GM18951 (cell line): ENCODE measurements around the gene C3orf20.

Source experiments
- POLR2A ChIP-seq: IDR thresholded peaks from 4 replicates; pipeline ENCODE4 v1.6.1; 2011; ENCODE audit warnings: mild to moderate bottlenecking; ENCODE audit not compliant: insufficient read length, insufficient read depth; ENCODE audit errors: extremely low read depth
- in situ Hi-C: fragments of 300-500 bp; cut with MboI; formaldehyde crosslinking; loops from one replicate; pipeline ENCODE4 v1.12.0; 2022; ENCODE audit warnings: low sequenced_read_pairs, mixed read lengths, inconsistent platforms; ENCODE audit not compliant: unreplicated experiment

The C3orf20 gene

DNA sequence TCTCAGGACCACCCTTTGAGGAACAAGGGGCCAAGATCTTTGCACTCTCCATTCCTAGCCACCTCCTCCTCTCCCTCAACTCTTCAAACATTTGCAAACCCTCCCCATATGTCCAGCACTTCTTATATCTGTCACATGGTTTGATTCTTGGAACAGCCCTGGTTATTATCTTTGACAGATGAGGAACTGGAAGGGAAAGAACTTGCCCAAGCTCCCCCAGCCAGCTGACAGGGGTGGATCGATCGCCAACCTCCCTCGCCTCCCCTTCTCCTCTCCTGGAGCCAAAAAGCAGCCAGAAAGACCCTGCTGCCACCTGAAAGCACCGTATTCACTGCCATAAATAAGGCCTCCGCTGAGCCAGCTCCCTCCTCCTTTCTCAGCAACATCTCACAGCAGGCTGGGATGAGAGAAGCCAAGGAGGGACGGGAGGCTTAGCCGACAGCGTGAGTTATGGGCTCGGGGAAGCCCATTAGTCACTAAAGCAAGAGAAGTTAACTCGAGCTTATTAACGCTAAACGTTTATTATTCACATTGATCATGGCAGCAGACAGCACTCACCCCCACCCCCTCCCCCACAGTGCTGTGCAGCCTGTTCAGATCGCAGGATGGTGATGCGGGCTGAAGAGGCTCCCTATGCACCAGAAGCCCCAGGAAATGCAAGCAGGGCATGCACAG is 121.6 kb downstream of the C3orf20 start:
- TF ChIP-seq POLR2A: no peak
- in situ Hi-C loops: loop anchor here (25.0 kb wide), 1 partner anchor 241 kb away; no protein-coding TSS in a partner anchor

DNA sequence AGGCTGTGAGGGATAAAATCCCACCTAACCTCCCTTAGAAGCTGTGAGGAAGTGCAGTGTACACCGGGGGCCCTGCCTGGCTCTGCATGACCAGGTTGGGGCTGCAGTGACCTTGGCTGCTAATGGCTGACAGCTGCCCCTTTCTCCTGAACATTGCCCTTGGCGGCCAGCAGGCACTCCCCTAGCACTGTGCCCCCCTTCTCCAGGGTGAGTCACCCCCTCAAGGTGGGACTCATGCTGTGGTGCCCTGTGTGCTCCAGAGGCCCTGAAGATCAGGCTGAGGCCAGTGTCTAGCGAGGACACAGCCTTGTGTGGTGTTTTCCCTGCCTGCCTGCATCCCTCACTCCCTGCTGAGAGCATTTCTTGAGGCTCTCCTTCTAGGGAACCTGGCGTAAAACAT is 122.8 kb downstream of the C3orf20 start:
- in situ Hi-C loops: loop anchor here (25.0 kb wide), 1 partner anchor 240 kb away; no protein-coding TSS in a partner anchor
- no peak for TF ChIP-seq POLR2A

DNA sequence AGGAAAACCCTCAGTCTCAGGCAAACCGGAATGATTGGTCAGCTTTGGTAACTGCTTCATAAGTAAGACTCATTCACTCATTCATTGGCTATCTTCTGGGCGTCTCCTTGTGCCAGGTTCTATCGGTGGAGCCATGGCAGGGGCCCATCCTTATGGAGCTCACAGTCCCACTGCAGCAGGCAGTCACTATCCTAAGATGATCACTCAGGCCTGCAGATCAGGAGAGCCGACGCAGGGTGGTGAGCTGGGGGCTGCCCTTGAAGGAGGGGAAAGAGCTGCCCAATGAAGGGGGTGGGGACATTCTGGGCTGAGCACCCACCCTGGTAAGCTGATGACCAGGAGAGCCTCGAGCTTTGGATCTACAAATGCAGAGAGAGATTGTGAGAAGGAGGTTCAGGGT is 123.3 kb downstream of the C3orf20 start:
- no peak for TF ChIP-seq POLR2A
- in situ Hi-C loops: loop anchor here (25.0 kb wide), 1 partner anchor 239 kb away; no protein-coding TSS in a partner anchor

DNA sequence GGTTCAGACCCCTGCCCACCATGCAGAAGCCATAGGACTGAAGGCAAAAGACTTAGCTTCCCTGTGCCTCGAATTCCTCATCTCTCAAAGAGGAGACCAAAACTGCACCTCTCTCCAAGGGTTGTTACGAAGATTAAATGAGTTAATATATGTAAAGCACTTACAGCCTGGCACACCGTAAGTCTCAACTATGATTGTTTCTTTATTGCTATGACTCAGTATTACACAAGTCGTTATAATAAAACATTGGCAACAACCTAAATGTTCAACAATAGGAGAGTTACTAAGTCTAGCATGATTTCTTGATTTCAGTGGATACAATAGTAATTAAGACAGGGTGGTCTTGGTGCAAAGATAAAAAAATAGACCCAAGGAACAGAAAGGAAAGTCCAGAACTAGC is 124.2 kb downstream of the C3orf20 start:
- no peak for TF ChIP-seq POLR2A
- in situ Hi-C loops: loop anchor here (25.0 kb wide), 1 partner anchor 238 kb away; no protein-coding TSS in a partner anchor

DNA sequence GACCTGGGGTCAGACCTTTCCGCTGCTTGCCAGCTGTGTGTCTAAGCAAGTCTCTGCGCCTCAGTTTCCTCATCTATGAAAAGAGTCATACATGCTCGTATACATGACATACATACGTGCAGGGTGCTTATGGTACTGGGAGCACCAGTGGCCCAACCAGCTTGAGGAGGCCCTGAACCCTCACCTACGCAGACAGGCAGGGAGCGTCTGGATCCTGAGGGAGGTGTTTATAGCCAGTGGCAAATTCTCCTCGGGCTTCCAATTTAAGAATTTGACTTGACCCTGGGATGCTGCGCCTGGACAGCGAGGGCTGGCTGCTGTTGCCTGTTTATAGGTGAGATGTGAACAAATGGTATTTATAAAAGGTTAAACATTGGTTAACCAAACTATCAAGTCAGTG is 126.1 kb downstream of the C3orf20 start:
- in situ Hi-C loops: loop anchor here (10.0 kb wide), 1 partner anchor 124 kb away; no protein-coding TSS in a partner anchor
- no peak for TF ChIP-seq POLR2A

DNA sequence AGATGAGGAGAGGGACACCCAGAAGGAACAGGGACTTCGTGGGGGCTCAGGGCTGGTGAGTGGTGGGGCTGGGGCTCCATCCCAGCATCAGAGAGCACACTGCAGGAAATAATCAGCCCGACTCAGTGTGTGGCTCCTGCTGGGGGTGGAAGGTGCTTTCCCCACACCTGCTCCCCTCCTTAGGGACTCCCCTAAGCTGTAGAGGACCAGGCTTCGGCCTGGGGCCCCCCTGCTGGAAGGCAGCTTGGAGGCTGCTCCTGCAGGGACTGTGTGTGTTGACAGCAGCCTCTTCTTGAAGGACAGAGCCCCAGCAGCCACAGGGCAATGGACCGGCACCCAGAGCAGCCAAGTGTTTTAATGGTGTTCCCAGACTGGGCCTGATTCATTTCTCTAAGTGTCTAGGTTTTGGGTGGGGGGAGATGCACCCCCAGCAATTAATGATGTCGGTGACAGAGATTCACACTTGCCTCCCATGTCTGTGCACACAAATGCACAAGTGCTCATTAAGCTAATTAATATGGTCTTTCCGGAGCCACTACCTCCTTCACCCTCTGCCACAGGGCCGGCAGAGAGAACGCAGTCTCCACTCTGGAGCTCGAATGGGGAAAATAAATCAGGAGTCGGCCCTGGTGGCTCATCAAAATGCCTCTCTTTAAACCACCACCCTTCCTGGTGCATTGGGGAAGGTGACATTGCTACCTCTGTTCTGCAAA is 126.9 kb downstream of the C3orf20 start:
- in situ Hi-C loops: loop anchor here (10.0 kb wide), 1 partner anchor 123 kb away; no protein-coding TSS in a partner anchor
- TF ChIP-seq POLR2A: no peak

DNA sequence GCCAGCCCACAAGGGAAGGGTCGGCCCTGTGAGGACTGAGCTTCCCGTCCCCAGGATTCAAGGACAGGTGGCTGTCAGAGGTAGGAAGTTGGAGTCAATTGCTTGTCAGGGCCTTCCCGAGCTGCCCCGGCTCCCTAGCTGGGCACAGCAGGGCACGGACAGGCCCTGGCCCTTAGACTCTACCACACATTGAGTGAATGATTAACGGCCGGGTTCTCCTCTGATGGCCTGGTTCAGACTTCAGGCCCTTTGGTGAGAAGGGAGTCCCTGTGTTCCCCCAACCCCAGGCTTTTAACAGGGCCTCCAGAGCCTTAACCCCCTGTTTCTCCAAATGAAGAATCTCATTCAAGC is 127.4 kb downstream of the C3orf20 start:
- in situ Hi-C loops: loop anchor here (10.0 kb wide), 1 partner anchor 122 kb away; no protein-coding TSS in a partner anchor
- no peak for TF ChIP-seq POLR2A

DNA sequence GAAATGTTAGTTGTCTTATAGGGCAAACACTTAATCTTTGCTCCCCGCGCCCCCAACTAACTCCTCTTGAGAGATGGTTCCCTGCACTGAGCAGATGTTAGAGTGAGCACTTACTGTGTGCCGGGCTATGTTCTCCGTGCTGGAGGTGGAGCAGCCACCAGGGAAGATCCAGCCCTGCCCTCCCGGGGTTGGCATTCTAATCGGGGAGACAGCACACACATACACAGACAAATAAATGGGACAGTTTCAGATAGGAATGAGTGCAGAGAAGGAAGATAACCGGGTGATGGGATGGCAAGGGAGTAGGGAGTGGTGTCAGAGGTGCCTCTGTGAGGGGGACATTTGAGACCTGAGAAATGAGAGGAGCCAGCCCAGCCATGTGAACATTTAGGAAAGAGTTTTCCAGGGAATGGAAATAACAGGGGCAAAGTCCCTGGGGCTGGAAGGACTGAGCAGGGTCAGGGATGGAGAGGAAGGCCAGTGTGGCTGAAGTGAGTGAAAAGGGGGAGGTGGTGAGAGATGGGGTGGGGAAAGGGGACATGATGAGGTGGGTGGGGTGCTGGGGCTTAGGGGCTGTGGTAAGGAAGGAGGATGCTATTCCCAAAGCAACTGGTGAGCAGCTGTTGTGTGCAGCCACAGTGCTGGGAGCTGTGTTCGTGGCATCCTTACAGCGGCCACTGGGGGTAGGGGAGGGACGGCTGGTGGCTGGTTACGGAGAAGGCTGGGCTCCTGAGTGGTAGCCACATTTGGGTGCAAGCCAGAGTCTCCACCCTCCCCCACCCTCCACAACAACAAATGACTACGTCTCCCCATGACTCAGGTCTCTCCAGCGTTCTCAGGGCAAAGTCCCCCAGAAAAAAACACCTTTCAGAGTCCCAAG is 128.4 kb downstream of the C3orf20 start:
- in situ Hi-C loops: loop anchor here (10.0 kb wide), 1 partner anchor 121 kb away; no protein-coding TSS in a partner anchor
- no peak for TF ChIP-seq POLR2A

DNA sequence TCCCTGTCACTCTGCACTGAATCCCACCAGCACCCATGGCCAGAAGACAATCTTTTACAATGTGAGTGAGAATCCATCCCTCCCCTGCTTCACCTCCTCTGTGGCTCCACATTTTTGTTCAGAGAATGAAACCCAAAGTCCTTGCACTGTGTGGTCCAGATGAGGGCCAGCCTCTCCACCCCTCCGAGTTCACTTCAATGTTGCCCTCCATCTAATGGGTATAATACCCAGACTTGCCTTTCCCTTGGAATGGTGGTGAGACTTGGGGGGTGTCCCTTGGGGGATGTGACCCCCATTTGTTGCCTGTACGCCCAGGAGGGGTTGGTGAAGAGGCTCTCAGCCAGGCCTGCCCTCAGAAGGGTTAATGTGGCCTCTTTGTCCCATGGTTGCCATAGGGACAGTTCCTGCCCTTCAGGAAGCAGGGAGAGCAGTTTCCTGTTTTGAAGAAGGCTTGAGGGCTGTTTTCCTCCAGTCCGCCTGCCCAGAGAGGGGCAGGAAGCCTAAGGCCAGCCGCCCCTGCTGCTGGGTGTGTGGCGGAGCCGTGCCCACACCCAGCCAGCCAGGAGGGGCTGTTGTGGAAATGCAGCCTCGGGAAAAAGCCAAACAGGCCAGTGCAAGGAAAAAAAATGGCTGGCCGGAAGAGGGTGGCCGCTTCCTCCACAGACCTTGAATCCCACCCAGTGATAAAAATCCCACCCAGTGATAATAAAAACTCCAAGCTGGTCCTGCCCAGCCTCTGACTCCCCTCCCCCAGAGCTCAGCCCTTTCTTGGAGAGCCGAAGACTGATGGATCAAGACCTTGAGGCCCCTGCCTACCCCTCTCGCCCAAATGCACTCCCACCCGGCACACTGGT is 129.3 kb downstream of the C3orf20 start:
- TF ChIP-seq POLR2A: no peak
- in situ Hi-C loops: loop anchor here (10.0 kb wide), 1 partner anchor 121 kb away; no protein-coding TSS in a partner anchor

DNA sequence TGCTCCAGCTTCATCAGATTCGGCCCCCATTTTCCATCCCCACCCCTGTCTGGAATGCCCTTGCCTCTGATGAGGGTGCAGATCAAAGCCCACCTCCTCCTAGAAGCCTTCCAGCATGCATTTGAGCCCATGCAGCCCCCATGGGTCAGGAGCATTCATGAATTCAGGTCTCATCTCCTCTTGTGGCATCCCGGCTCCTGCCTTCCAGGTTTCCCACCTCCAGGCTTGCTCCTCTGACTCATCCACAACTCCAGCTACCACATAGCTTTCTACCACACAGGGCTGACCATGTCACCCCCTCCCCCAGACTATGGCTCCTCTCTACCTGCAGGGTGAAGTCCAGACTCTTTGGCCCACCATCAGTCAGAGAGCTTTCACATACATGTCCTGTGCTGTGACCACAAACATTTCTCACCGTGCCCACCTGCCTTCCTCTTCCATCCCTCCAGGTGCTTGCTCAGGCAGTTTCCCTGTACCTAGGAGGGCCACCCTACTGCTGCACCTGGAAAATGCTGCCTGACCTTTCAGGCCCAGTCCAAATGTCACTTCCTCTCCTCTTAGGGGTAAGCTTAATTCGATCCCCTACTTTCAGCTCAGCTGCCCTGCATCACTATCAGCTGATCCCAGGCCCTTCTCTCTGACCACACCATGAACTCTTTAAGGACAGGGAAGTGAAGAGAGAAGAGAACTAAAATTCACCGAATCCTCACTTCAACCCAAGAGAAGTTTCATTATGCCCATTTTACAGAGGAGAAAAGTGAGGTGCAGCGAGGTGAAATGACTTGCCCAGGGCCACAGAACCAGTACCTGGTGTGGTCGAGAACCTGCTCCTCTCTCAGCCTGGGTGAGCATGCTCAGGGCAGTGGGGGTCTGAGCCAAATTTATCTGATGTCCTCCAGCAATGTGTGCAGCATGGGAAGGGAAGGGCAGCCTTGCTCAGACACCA is 130.2 kb downstream of the C3orf20 start:
- in situ Hi-C loops: loop anchor here (10.0 kb wide), 1 partner anchor 120 kb away; no protein-coding TSS in a partner anchor
- no peak for TF ChIP-seq POLR2A

DNA sequence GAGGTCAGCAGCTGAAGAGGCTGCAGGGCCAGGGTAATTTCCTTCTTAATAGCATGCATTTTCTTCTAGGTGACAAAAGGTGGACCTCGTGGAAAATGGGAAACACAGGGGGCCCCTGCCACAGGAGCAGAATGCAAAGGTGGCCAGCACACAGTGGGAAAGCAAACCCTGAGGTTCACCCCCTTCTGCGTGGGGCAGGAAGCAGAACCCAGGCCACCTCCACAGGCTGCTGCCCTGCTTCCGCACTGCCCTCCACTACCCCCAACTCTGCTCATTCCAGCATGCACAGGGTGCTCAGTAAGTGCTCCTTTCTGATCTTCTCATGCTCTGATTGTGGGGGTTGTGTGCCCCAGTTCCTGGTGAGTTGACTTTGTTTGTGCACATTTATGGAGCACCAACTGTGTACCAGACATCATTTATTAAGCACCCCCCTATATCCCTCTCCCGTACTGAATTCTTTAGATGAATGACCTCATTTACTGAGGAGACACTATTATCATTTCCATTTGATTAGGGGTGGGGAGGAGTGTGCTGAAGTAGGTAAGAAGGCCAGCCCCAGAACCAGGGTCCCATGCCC is 131.1 kb downstream of the C3orf20 start:
- no peak for TF ChIP-seq POLR2A
- in situ Hi-C loops: loop anchor here (10.0 kb wide), 1 partner anchor 119 kb away; no protein-coding TSS in a partner anchor
